ENCODE data around the gene CERK. TPM values are rescaled to one million over a fixed set of nuclear protein-coding genes. Genes with fewer than 3 reads are reported as not detected.

The CERK gene
- total and polyA plus RNA-seq, 9 of the 15 experiments (the other 6 are each of a cell fraction or from before 2014, with no cell fraction given), result 1.1 to 14.9 (median 8.7) TPM

GRCh38 chr22:46666577-46667244 lies 71.3 kb downstream of the CERK start (continued):
- TF ChIP-seq WHSC1 (IDR thresholded peaks at IDR 0.05; ENCODE audit: low read length) (no peak), CREM (IDR thresholded peaks at IDR 0.05; ENCODE audit: low read depth) (no peak), HMBOX1 (IDR thresholded peaks at IDR 0.05) (no peak), NRF1 (conservative IDR thresholded peaks at IDR 0.05 in 1 of 2, IDR thresholded peaks at IDR 0.05 in 1 of 2) (no peak)

GRCh38 chr22:46665751-46666280 lies 72.2 kb downstream of the CERK start:
- no peak for DNase-seq (ENCODE audit: extremely low read depth in 1 of 4, low spot score in 3 of 4)
- CTCF ChIA-PET (ENCODE audit: low intra/inter-chr PET ratio), result no interaction called here

More at GRCh38 chr22:46665751-46666280, 72.2 kb downstream of the CERK start:
- Histone ChIP-seq H3K4me2 (ENCODE audit: insufficient read depth, low read length) (no peak overlapping the region), H3K9ac (ENCODE audit: insufficient read depth in 1 of 2, low read depth in 2 of 2, low read length in 2 of 2) (no peak overlapping the region), H3K4me3 (no peak overlapping the region), H4K20me1 (replicated peaks; ENCODE audit: control insufficient read depth, insufficient read depth, low read length) (no peaks in the 10 kb centered on the region), H3K9me3 (replicated peaks; ENCODE audit: control insufficient read depth, insufficient read depth, low read depth, low read length) (no peaks in the 10 kb centered on the region), H3K27ac (ENCODE audit: extremely low read depth, low read depth, low read length) (no peak overlapping the region), H2AFZ (ENCODE audit: low read depth, low read length) (no peak overlapping the region), H3K36me3 (ENCODE audit: control insufficient read depth, insufficient read depth, low read length) (peaks cover 50% of the 10 kb centered on the region; the same call in 1 of the 3 replicates), H3K79me2 (ENCODE audit: control insufficient read depth, insufficient read depth, low read length) (no peaks in the 10 kb centered on the region; the same call in 2 of the 3 replicates), H3K9me1 (ENCODE audit: control insufficient read depth, insufficient read depth, low read length) (peaks cover 2% of the 10 kb centered on the region), H3K4me1 (replicated peaks in 1 of 2; ENCODE audit: control insufficient read depth in 2 of 2, insufficient read depth in 2 of 2, low read length in 2 of 2) (peaks cover 0 to 38% of the 10 kb centered on the region in 2 experiments; a peak in 3 of 5 replicates), H3K27me3 (ENCODE audit: control insufficient read depth in 2 of 2, insufficient read depth in 2 of 2, low read length in 2 of 2) (no peaks in the 10 kb centered on the region)
- no TSS peak for BruUV-seq (replicated peaks)
- POLR2A ChIA-PET, result interaction anchor here (0.8 kb wide), 1 partner anchor 17 kb away, joined by 3 read pairs; no protein-coding TSS in a partner anchor
- intact Hi-C loops (cut with micrococcal nuclease) (no loop called here), in situ Hi-C loops (cut with MboI) (no loop called here)
- TF ChIP-seq MECOM (CRISPR knock-in tag; IDR thresholded peaks at IDR 0.05), result no peak
- TF ChIP-seq MTA1 (IDR thresholded peaks at IDR 0.05; ENCODE audit: borderline replicate concordance), result no peak
- TF ChIP-seq DLX4 (CRISPR knock-in tag; IDR thresholded peaks at IDR 0.05), result no peak
- TF ChIP-seq U2AF1 (optimal IDR thresholded peaks at IDR 0.05; ENCODE audit: low read depth, low read length), result no peak
- TF ChIP-seq ATF1 (CRISPR knock-in tag; IDR thresholded peaks at IDR 0.05), result no peak
- no peak for TF ChIP-seq ATF1 (tag; IDR thresholded peaks at IDR 0.05)
- no peak for TF ChIP-seq VEZF1 (CRISPR knock-in tag; IDR thresholded peaks at IDR 0.05)
- no peak for TF ChIP-seq C11orf30 (IDR thresholded peaks at IDR 0.05; ENCODE audit: low read depth)
- no peak for TF ChIP-seq HNRNPL (IDR thresholded peaks at IDR 0.05; ENCODE audit: low read depth, low read length)
- no peak for TF ChIP-seq HDGF (IDR thresholded peaks at IDR 0.05)
- no peak for FAIRE-seq
- ATAC-seq, result no peak
- WGBS (ENCODE audit: insufficient coverage, low coverage, missing lambda C conversion rate), result 67% methylated on average over 3 of the region's 18 CpGs
